Stimulated activated CD8-positive, alpha-beta memory T cell treated with anti-CD3 and anti-CD28 coated beads, Interleukin-15, amount 100 ng/mL, for 48 hours (primary cell): ENCODE measurements around the gene SPDYE4.

ENCODE experiments used
- DNase-seq, 2 donors: peaks; one replicate each; pipeline ENCODE4 v3.0.0-alpha.2; 2020; ENCODE audit warnings: low read depth in 2 of 2

The SPDYE4 gene

DNA sequence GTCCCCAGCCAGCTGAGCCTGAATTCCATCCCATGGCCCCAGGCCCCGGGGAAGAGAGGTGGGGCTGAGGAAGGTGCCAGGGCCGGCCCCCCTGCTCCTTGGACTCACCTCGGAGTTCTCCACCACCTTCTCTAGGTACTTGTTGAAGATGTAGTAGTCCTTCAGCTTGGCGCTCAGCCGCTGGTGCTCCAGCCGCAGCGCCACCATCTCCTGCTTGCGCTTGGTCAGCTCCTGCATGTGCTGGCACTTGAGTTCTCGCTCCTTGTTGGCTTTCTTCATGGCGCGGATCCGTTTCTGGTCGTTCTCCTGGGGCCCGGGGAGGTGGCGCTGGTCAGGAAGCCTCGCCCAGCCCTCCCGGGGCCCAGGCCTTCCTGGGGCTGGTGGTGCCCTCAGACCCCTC lies 17.0 kb downstream of the SPDYE4 start:
- DNase-seq, result no peak

DNA sequence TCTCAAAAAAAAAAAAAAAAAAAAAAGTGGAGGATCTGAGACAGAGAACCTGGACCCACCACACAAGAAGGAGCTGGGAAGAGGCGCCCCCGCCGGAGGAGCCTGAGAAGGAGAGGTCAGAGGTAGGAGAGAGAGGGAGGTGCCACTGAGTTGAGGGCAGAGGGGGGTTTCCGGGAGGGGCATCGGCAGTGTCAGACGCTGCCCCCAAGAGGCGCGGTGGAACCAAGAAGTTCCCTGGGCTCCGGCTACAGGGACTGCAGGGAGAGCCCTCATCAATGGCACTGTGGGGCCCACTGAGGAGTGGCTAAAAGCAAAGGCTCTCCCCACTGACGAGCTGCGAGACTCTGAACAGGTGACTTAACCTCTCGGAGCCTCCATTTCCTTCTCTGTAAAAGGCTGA lies 17.9 kb downstream of the SPDYE4 start:
- peak in 1 of 2 donors; percentile 18 for DNase-seq

DNA sequence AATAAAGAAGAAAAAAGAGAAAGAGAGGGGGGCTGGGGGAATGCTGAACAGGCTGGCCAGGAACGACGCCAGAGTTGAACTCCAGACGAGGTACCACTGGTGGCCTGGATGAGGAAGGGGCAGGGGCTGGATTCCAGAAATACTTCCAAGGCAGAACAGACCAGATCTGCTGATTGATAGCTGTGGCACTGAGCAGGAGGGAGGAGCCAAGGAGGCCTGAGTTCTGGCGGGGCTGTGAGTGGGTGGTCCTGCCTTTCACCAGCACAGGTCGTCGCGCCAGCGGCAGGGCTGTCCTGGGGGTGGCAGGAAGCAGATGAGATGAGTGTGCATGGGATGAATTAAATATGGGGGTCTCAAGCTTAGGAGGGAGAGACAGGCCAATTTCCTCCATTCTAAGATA lies 19.2 kb downstream of the SPDYE4 start:
- DNase-seq, result no peak

DNA sequence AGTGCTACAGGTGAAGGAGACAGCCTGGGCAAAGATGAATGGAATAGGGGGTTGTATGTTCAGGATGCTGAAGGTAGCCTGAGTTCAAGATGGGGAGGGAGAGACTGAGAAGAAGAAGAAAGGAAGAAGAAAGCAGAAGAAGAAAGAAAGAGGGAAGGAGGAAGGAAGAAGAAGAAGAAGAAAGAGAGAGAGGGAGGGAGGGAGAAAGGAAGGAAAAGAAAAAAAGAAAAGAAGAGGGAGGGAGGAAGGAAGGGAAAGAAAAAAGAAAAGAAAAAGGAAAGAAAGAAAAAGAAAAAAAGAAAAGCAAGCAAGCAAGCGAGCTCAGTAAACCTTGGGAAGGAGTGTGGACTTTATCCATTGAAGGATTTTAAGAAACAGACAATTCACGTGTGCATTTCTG lies 21.6 kb downstream of the SPDYE4 start:
- DNase-seq, result no peak

DNA sequence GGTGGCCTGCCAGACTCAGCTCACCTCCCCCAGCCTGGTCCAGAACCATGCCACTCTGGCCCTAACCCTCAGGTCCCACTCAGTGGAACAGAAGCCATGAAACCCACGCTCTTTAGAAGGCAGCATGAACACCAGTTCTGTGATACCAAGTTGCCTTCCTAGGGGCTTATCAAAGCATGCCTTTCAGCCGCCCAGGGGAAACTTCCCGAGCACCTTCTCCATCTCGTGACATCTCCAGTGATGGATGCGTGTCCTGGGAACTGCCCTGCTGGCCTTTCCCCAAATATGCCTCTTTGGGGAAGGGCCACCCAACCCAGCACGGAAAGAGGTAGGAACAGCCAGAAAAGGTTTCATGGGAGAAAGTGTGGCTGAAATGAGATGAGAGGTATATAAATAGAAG lies 22.0 kb downstream of the SPDYE4 start:
- no peak for DNase-seq

DNA sequence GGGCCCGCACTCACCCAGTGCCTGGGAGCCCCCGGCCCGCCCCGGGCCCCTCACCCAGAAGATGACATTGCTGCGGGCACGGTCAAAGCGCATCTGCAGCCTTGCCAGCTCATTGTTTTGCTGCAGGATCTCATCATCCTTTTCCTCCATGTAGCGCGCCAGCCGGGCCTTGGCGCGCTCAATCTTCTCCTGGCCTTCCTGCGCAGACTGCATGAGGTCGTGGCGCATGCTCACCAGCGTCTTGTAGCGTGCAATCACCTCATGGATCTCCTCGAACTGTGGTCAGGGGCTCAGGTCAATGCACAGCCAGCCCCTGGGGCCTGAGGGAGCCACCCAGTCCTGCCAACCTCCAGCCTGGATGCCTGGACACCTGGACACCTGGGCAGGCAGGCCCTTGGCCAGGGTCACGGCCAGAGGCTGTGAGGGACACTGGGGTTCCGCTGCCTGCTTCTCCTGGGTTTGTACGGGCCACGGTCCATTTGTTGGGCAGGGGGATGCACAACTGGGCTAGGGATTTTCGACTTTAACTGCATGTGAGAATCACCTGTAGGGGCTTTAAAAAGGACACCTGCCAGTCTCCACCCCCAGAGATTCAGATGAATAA lies 22.9 kb downstream of the SPDYE4 start:
- no peak for DNase-seq

DNA sequence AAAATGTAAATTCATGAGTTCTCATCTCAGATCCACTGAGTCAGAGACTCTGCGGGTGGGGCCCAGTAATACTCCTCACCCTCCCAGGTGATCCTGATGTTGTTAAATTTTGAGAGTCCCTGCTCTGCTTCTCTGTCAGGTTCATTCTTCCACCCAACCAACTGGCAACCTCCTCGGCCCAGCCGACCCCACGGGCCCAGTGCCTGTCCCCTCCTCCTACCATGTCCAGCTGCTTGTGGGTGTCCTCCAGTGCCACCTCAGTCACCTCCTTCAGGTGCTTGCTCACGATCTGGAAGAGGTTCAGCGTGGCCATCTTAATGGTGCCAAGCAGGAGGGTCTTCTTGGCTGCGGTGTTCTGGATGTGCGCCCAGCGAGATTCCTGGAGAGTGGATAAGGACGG lies 23.5 kb downstream of the SPDYE4 start:
- no peak for DNase-seq

DNA sequence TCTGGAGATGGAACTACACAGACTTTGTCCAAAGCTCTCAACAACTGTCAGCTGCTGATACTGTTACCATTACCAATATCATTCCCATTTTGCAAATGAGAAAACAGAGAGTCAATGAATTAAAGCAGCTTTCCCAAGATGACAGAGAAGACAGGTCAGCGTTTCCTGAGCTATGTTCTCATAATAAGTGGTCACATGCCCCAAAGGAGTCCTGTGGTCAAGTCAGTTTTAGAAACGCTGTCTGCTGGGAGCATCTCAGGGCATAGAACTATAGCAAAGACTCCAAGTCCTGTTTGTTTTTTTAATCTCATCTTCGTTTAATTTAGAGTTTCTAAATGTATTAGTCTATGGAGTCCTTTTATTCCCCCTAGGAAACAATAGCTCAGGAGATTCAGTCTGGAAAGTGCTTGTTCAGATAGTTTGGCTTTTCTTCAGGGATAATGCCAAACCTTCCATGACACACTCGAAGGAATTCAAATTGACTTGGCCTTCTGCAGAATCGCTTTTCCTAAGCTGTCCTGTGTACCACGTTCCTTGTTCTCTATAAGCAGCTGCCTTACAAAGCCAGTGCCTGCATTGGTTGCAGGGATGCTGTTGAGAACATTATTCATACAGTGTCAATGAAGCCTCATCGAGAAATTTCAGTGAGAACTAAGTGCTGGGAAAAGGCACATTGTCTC lies 25.8 kb downstream of the SPDYE4 start:
- no peak for DNase-seq

DNA sequence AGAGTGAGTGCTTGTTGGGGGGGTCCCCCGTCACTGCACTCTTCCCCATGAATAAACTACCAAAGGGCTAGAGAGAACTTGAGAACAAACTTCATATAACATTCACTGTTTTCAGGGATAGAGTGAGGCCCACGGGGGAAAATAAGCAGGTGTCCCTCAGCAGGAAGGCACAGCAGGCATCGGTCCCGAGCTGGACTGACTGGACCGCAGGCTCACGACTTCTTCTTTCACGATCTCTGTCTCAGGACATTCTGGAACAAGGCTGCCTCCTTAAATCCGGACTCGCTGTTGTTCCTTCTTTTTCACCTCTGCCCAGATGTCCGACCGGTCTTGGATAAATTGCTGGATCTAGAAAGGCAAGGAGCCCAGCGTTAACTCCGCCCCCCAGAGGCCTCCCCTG lies 28.5 kb downstream of the SPDYE4 start:
- no peak for DNase-seq

DNA sequence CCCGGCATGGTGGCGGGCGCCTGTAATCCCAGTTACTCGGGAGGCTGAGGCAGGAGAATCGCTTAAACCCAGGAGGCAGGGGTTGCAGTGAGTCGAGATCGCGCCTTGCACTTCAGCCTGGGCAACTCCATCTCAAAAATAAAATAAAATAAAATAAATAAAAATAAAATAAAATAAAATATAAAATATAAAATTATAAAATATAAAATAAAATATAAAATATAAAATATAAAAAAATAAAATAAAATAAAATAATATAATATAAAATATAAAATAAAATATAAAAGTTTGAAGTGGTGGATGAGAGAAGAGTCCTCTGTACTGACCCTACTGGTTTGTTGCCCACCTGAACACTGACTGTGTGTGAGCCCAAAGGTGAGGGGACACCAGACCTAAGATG lies 28.9 kb downstream of the SPDYE4 start:
- DNase-seq, result no peak

DNA sequence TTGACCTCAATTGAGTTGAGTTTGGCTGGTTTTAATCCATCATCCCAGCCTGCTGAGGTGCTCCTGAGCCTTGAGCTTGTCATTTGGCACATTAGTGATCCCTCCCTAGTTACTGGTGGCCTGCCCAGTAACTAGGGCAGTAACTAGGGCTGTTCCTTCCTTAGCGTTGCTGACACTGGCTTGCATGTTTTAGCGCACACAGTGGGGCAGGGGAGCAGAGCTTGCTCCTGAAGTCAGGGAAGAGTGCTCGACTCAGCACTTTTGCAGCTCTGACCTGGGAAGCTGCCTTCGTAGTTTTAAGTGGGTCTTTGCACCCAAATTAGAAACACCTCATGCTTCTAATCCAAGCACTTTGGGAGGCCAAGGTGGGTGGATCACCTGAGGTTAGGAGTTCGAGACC lies 29.4 kb downstream of the SPDYE4 start:
- no peak for DNase-seq

DNA sequence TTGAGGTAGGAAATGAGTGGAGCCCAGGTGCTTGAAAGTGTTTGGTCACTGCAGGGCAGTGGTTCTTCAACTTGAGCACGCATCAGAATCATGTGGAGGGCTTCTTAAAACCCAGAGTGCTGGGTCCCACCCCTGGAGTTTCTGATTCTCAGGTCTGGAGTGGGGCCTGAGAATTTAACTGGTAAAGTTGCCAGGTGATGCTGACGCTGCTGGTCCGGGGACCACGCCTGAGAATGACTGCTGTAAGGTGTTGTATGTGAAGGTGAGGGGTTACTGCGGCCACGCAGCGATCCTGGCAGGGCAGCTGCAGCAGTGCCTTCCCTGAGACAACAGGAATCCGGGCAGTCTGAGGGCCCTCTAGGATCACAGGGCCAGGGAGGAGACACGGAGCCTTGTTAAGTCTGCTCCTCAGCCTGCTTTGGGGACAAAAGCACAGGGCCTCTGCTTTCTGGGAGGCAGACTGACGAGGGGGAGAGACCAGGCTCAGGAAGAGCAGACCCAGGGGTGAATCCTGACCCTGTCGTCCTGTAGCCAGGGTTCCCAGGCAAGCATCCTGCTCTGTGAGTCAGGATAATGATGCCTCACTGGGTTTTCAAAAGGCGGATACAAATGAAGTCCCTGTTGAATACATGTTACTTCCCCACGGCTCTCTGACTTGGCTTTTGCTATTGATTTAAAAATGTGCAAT lies 30.0 kb downstream of the SPDYE4 start:
- no peak for DNase-seq

DNA sequence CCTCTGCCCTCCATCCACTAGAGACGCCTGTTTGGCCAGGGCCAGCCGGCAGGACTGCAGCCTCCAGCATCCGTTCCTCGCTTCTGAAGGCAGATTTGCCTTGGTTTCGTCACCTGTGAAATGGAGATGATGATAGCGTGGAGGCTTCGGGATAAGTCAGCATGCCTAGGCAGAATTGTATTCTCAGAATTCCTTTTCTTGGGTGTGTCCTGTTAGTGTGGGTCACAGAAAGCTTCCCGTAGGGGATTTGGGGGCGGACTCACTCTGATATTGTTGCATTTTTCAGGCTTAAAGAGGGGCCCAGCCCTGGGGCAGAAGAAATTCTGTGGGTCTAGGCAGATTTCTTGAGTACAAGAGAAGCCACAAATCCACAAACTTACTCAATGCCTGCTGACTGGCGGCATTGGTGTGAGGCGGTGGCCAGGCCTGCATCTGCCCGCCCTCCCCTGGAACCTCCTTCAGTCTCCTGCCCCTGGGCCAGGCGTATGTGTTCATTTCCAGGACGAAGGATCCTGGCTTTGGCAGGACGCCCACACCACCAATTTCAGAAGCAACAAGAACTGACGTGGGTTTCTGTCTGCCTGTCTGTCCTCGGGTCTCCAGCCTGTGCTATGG lies 31.3 kb downstream of the SPDYE4 start:
- no peak for DNase-seq

DNA sequence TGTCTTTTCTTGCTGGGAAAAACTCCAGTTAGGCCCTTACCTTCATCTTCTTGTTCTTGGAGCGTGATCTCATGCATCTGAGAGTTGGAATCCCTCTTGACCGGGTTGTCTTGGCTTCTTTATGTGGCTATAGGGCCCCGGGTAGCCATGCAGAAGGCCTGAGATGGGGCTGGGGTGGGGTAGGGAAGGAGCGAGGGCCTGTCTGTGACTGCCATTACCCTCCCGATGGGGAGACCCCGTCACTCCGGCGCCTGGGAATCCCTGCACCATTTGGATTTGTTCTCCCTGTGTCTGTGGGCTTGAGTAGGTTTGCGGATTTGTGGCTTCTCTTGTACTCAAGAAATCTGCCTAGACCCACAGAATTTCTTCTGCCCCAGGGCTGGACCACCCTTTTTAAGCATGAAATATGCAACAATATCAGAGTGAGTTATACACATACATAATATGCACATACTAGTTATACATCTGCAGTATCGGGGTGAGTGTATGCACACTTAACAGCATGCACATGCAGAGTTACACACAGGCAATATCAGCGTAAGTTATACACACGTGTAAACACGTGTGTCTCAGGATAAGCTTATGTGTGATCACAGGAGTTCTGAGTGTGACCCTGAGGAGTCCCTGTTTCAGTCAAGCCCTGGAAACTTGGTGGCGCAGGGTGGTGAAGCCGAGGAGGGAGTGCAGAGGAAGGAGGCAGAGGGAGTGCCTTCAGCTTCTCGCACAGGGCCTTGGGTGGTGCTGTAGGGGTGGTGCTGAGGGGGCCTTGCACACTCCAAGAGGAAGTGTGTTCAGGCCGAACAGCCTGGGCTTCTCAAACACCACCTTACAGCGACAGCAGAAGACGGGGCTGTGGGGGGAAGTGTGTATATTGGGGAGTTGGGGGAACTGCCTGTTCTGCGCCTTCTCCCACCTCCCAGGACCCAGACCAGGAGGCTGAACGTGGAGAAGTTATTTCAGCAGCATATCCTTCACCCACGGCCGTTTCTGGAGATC lies 32.2 kb downstream of the SPDYE4 start:
- no peak for DNase-seq

DNA sequence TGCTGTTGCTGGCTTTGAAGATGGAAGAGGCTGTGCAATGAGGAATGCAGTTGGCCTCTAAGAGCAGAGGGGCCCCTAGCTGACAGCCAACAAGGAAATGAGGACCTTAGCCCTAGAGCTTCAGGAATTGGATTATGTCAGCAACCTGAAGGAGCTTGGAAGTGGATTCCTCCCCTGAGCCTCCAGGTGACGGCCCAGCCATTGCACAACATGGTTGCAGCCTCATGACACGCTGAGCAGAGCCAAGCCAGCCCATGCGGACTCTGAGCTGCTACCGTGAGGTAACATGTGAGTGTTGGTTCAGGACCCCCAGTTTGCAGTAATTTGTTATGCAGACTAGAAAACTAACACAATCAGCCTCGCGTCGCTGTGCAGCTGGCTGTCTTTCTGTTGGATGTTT lies 33.9 kb downstream of the SPDYE4 start:
- no peak for DNase-seq

DNA sequence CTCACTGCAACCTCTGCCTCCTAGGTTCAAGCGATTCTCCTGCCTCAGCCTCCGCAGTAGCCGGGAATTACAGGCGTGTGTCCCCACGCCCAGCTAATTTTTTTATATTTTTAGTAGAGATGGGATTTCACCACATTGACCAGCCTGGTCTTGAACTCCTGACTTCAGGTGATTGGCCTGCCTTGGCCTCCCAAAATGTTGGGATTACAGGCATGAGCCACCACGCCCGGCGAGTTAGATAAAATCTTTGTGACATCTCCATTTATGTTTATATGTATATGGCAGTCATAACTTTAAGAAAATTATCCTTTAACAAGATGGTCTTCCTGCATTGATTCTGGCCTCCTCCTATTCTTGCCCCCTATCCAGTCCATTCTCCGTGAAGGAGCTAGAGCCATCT lies 37.8 kb downstream of the SPDYE4 start:
- DNase-seq, result no peak

DNA sequence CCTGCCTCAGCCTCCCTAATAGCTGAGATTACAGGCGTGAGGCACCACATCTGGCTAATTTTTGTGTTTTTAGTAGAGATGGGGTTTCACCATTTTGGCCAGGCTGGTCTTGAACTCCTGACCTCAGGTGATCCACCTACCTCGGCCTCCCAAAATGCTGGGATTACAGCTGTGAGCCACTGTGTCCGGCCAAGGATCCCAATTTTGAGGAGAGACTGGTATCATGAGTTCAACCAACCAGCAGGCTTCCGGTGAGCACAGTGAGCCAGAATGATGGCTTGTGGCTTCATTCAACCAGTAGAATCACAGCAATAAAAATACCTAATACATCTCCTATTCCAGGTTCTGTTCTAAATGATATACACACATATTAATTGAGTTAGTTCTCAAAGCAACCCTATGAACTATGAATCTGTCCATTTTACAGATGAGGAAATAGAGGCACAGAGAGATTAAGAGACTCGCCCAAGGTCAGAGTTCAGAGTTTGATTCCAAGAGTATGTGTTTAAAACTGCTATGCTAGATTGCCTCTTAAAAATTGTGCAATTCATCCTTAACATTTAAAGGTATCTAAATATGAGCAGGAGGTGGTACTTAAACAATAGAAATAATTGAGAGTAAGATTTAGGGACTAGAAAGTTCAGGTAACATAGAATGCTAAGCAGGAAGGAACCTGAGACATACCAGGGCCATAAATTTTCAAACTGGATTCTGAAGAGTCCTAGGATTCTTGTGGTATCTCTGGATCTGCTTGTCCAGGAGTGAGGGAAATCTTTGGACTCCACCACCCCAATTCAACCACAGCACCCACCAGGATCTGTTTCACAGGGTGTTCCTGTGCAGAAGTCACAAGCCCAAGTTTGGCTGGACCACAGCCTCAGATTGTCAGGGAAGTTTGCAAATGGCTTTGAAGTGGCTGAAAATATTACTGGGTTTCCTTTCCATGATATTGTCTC lies 38.8 kb downstream of the SPDYE4 start:
- DNase-seq, result no peak

DNA sequence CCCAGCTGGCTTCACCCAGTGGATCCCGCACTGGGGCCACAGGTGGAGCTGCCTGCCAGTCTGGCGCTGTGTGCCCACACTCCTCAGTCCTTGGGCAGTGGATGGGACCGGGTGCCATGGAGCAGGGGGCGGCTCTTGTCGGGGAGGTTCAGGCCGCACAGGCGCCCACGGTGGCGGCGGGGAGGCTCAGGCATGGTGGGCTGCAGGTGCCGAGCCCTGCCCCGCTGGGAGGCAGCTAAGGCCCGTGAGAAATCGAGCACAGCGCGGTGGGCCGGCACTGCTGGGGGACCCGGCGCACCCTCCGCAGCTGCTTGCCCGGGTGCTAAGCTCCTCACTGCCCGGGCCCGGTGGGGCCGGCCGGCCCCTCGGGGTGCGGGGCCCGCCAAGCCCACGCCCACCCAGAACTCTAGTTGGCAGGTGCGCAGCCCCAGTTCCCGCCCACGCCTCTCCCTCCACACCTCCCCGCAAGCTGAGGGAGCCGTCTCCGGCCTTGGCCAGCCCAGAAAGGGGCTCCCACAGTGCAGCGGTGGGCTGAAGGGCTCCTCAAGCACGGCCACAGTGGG lies 40.3 kb downstream of the SPDYE4 start:
- DNase-seq, result no peak

DNA sequence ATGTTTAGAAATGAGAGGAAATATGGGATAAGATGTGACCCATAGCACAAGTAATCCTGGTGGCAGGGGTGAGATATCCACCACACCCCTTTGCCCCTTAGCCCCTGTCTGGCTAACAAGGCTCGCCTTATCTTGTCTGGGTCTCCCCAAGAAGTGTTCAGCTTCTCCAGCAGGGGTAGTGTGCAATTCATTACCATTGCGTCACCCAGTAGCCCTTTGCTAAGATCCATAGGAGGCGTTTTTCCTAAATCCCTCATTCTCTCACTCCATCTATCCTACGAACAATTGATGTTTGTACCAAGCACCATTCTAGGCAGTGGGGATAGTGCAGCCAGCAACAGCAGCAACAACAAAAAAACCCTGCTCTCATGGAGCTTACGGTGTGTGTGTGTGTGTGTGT lies 44.5 kb downstream of the SPDYE4 start:
- no peak for DNase-seq

DNA sequence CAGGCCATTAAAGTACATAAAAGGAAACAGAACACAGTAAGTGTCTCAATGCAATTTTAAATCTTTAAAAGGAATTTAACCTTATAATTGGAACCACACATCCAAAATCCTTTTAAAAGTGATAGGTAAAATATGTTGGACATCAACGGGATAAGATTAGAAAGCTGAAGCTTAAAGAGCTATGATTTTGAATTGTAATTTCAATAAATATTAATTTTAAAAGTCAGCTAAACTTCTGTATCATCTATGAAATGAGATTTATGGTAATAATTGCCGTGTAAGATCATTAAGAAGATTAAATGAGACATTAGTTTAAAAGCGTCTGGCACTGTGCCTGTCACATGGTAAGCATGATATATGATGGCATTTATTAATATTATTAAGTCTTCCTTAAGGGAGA lies 45.0 kb downstream of the SPDYE4 start:
- no peak for DNase-seq
